ENCODE results near the gene WSCD1. TPM values are rescaled to one million over a fixed set of nuclear protein-coding genes. Genes with fewer than 3 reads are reported as not detected.

WSCD1 gene
- total and polyA plus RNA-seq, 8 donors, result 1.2 to 4.1 (median 2.6) TPM

DNA sequence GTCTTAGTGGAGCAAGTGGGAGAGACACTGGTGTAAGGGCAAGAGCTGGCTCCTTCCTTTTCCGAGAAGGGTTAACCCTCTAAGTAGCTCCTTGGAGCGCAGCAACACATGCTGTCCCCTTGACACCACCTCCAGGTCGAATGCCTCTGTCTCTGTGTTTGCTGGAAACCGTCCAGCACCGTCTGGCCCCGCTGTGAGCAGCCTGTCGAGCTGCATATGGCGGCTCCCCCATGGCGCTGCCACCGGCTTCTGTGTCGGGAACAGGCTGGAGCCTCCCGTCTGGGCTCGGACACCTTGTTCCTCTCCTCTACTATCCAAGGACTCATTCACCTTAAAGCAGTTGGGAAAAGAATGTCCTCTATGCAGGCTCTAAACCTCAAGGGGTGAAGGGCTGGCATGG is 28.9 kb upstream of the WSCD1 start:
- no peak for ATAC-seq
- Histone ChIP-seq H3K4me3 (no peak overlapping the region), H3K27me3 (no peaks in the 10 kb centered on the region), H3K36me3 (no peaks in the 10 kb centered on the region), H3K27ac (no peak overlapping the region), H3K9me3 (no peaks in the 10 kb centered on the region), H3K4me1 (no peaks in the 10 kb centered on the region)
- DNase-seq, result no peak
- FAIRE-seq, result no peak
- WGBS, 2 donors, result 64% methylated on average over 13 of the region's 13 CpGs
- no peak for TF ChIP-seq CTCF (IDR thresholded peaks at IDR 0.05)
- intact Hi-C loops (cut with DNase I), result no loop called here

- ATAC-seq, result no peak
- Histone ChIP-seq H3K27ac (no peak overlapping the region), H3K27me3 (no peaks in the 10 kb centered on the region), H3K4me3 (no peak overlapping the region), H3K4me1 (no peaks in the 10 kb centered on the region), H3K36me3 (no peaks in the 10 kb centered on the region), H3K9me3 (no peaks in the 10 kb centered on the region)
- no peak for TF ChIP-seq CTCF (IDR thresholded peaks at IDR 0.05)
- intact Hi-C loops (cut with DNase I), result no loop called here
- DNase-seq, result no peak
- FAIRE-seq, result no peak
- 62 to 78% methylated on average over 2 of the region's 2 CpGs for WGBS, 2 donors
Measured at GRCh38 chr17:6043405-6043804, 26.8 kb upstream of the WSCD1 start.

DNA sequence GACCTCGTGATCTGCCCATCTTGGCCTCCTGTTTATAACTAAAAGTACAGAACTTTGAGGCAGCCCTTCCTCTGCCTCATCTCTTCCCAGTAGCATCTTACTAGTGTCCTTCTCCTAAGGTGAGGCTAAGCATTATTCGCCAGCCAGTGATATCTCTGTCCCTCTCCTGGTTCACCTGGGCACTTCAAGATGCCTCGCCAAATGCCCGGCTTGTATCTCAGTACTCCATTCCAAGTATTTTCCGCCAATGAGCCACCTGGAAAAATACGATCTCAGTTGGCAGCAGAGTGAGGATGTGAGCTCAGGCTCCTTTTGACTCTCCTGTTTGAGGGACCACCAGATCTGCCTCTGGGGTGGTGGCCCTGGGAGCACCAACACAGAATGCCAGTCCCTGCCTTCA is 25.9 kb upstream of the WSCD1 start:
- ATAC-seq, result no peak
- WGBS, 2 donors, result 71 to 83% methylated on average over 6 of the region's 6 CpGs

GRCh38 chr17:6045621-6046357 is 24.4 kb upstream of the WSCD1 start:
- H3K4me3 ChIP-seq, result no peak overlapping the region
- WGBS, 2 donors, result 82 to 85% methylated on average over 6 of the region's 6 CpGs
- no peaks in the 10 kb centered on the region for H3K9me3 ChIP-seq
- FAIRE-seq (no peak), DNase-seq (no peak), ATAC-seq (no peak)
- intact Hi-C loops (cut with DNase I), result no loop called here
- TF ChIP-seq CTCF (IDR thresholded peaks at IDR 0.05), result no peak
- H3K4me1 ChIP-seq, result no peaks in the 10 kb centered on the region
- no peaks in the 10 kb centered on the region for H3K36me3 ChIP-seq
- H3K27ac ChIP-seq, result no peak overlapping the region
- no peaks in the 10 kb centered on the region for H3K27me3 ChIP-seq

More for the DNA sequence above, 25.9 kb upstream of the WSCD1 start:
- intact Hi-C loops (cut with DNase I), result no loop called here
- Histone ChIP-seq H3K4me3 (no peak overlapping the region), H3K4me1 (no peaks in the 10 kb centered on the region), H3K36me3 (no peaks in the 10 kb centered on the region), H3K27me3 (no peaks in the 10 kb centered on the region), H3K9me3 (no peaks in the 10 kb centered on the region), H3K27ac (no peak overlapping the region)
- DNase-seq (no peak), FAIRE-seq (no peak)
- no peak for TF ChIP-seq CTCF (IDR thresholded peaks at IDR 0.05)

DNA sequence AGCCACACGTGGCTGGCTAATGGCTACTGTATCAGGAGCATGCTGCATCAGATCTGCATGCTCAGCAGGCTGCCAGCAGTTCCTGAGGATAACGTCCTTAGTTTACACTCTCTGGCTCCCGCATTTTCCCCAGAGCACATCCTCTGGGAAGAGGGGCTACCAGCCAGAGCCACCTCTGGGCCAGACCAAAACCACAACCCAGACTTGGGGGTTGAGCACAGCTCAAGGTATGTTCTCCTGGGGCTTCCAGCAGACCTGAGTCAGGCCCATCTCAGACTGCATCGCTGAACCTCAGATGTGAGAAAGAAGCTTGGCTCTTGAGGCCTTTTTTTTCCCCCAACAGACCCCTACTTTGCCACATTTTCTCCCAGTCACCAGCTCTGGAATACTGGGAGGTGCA is 23.7 kb upstream of the WSCD1 start:
- Histone ChIP-seq H3K4me3 (no peak overlapping the region), H3K27ac (no peak overlapping the region), H3K4me1 (no peaks in the 10 kb centered on the region), H3K36me3 (no peaks in the 10 kb centered on the region), H3K27me3 (no peaks in the 10 kb centered on the region), H3K9me3 (no peaks in the 10 kb centered on the region)
- no peak for TF ChIP-seq CTCF (IDR thresholded peaks at IDR 0.05)
- no peak for FAIRE-seq
- 58 to 75% methylated on average over 4 of the region's 4 CpGs for WGBS, 2 donors
- no peak for ATAC-seq
- DNase-seq, result no peak
- intact Hi-C loops (cut with DNase I), result no loop called here
